ENCODE measurements around the gene RPS21. TPM values are rescaled to one million over a fixed set of nuclear protein-coding genes. Genes with fewer than 3 reads are reported as not detected.

The RPS21 gene
- total and polyA plus RNA-seq, 4 donors, result 278 to 1,588 (median 439) TPM

- Histone ChIP-seq H3K27me3 (ENCODE audit: control insufficient read depth in 4 of 4, insufficient read depth in 4 of 4, low read length in 3 of 4) (no peaks in the 10 kb centered on the region), H3K9me3 (ENCODE audit: control insufficient read depth in 4 of 4, low read length in 3 of 4) (no peaks in the 10 kb centered on the region), H3K9ac (ENCODE audit: low read depth in 1 of 2, low read length in 2 of 2) (no peak overlapping the region), H3K4me3 (ENCODE audit: low read depth in 1 of 3, low read length in 3 of 3) (no peak overlapping the region), H3K36me3 (ENCODE audit: control insufficient read depth in 4 of 4, insufficient read depth in 3 of 4, low read depth in 1 of 4, low read length in 3 of 4) (no peaks in the 10 kb centered on the region), H3K4me1 (ENCODE audit: control insufficient read depth in 4 of 4, insufficient read depth in 4 of 4, low read length in 3 of 4) (peaks cover 9 to 28% (median 14%) of the 10 kb centered on the region in 4 donors), H3K27ac (ENCODE audit: low read depth in 1 of 2, low read length in 2 of 2) (no peak overlapping the region)
- no peak for DNase-seq (ENCODE audit: low spot score)
- TF ChIP-seq REST (IDR thresholded peaks at IDR 0.05), result no peak
- no peak for TF ChIP-seq JUND (IDR thresholded peaks at IDR 0.05)
- TF ChIP-seq HNF4A (conservative IDR thresholded peaks at IDR 0.05), result no peak
- TF ChIP-seq RAD21 (IDR thresholded peaks at IDR 0.05), result no peak
- TF ChIP-seq RXRA (IDR thresholded peaks at IDR 0.05), result no peak
- no peak for TF ChIP-seq HNF4G (IDR thresholded peaks at IDR 0.05)
- TF ChIP-seq NR2F2 (IDR thresholded peaks at IDR 0.05), result no peak
- TF ChIP-seq ATF3 (IDR thresholded peaks at IDR 0.05), result no peak
- no peak for TF ChIP-seq FOXA1 (IDR thresholded peaks at IDR 0.05)
- TF ChIP-seq GABPA (IDR thresholded peaks at IDR 0.05 in 1 of 2, conservative IDR thresholded peaks at IDR 0.05 in 1 of 2), result no peak
- TF ChIP-seq ZBTB33 (IDR thresholded peaks at IDR 0.05), result no peak
- no peak for TF ChIP-seq YY1 (IDR thresholded peaks at IDR 0.05)
- TF ChIP-seq EGR1 (IDR thresholded peaks at IDR 0.05; ENCODE audit: low read depth in 2 of 2), result no peak
- WGBS, result 89% methylated on average over 19 of the region's 19 CpGs
Observed at GRCh38 chr20:62410746-62411478, 24.0 kb downstream of the RPS21 start.

- no peak for DNase-seq (ENCODE audit: low spot score)
- no peak overlapping the region for H3K9ac ChIP-seq (ENCODE audit: low read depth in 1 of 2, low read length in 2 of 2)
- peaks cover 3 to 21% (median 6%) of the 10 kb centered on the region in 4 donors for H3K4me1 ChIP-seq (ENCODE audit: control insufficient read depth in 4 of 4, insufficient read depth in 4 of 4, low read length in 3 of 4)
- 69% methylated on average over 24 of the region's 24 CpGs for WGBS
- H3K9me3 ChIP-seq (ENCODE audit: control insufficient read depth in 4 of 4, low read length in 3 of 4), result no peaks in the 10 kb centered on the region
- H3K27me3 ChIP-seq (ENCODE audit: control insufficient read depth in 4 of 4, insufficient read depth in 4 of 4, low read length in 3 of 4), result no peaks in the 10 kb centered on the region
- no peak overlapping the region for H3K4me3 ChIP-seq (ENCODE audit: low read depth in 1 of 3, low read length in 3 of 3)
- TF ChIP-seq JUND (IDR thresholded peaks at IDR 0.05), result no peak
- no peak for TF ChIP-seq REST (IDR thresholded peaks at IDR 0.05)
- H3K36me3 ChIP-seq (ENCODE audit: control insufficient read depth in 4 of 4, insufficient read depth in 3 of 4, low read depth in 1 of 4, low read length in 3 of 4), result no peaks in the 10 kb centered on the region
- no peak overlapping the region for H3K27ac ChIP-seq (ENCODE audit: low read depth in 1 of 2, low read length in 2 of 2)
Observed at GRCh38 chr20:62411479-62412193, 24.7 kb downstream of the RPS21 start.

Measured in liver (tissue), 9 donors.